T follicular helper cell (primary cell): ENCODE results near the gene CMTM3.
"Not testable (repeated sequence)": the region's sequence is repeated elsewhere in the genome, so short reads cannot be mapped to it uniquely, and the experiment has no call there.

ENCODE experiments used
- DNase-seq: peaks from one replicate; pipeline ENCODE4 v3.0.0-alpha.2; 2020; ENCODE audit warnings: low read depth

The CMTM3 gene

DNA sequence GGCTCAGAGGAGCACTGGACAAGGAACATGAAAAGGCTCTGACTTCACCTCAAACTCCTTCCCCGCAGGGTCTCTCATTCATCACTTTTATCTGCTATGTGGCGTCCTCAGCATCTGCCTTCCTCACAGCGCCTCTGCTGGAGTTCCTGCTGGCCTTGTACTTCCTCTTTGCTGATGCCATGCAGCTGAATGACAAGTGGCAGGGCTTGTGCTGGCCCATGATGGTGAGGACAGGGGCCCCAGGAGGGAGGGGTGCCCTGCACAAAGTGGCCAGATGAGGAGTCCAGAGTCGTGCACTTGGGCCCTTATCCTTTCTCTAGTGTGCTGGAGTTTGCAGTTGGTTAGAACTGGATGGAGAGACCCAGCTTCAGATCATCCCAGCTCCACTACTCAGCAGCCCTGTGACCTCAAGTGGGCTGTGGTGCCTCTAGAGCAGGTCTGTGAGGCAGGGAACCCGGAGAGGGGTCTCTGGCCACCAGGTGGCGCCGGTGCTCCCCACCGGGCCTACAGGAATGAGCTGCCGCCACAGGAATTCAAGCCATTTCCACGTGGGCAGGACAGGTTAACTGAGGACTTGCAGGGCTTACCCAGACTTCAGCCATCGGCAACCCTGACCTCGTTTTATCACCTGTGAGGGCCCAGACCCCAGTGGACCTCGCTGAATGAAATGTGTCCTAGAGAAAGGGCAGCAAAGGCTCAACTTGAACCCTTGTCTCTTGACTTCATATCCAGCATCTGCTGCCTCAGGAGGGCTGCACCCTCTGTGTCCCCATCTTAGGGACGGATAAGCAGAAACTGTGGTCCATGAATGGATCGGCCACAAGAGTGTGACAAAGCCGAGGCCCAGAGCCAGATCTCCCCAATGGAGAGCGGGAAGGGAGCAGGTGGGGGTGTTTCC lies 4.0 kb downstream of the CMTM3 start:
- peak; percentile 72 for DNase-seq

- DNase-seq: no peak
Measured at GRCh38 chr16:66609139-66609510, 4.6 kb downstream of the CMTM3 start.

DNA sequence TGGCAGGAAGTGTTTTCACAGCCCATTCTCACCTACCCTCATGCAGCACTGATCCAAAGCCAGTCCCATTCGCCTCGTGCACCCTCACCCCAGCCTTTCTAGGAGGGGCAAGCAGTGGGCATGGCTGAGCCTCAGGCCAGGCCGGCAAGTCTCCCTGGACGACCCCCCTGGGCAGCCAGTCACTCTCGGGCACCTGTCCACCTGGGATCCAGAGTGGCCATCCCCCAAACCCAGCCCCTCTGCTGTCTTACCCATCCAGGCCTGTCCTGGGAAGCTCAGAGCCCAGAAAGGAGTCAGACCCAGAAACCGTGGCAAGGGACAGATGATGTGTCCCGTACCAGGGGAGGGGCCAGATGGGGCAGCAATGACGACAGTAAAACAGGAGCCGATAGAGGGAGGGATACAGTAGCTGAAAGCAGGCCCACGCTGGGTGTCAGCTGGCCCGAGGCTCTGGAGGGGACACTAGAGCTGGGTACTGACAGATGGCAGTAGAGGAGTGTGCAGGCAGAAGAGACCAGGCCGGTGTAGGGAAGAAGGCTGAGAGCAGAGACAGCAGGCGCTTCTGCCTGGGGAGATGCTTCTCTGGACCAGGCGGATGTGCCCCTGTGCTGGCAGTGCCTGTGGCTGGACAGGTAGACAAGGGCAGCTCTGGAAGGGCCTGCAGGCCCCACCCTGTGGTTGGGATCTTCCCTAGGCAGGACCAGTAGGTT lies 5.8 kb downstream of the CMTM3 start:
- DNase-seq: no peak

- DNase-seq: not testable (repeated sequence)
Measured at GRCh38 chr16:66611911-66612310, 7.4 kb downstream of the CMTM3 start.

DNA sequence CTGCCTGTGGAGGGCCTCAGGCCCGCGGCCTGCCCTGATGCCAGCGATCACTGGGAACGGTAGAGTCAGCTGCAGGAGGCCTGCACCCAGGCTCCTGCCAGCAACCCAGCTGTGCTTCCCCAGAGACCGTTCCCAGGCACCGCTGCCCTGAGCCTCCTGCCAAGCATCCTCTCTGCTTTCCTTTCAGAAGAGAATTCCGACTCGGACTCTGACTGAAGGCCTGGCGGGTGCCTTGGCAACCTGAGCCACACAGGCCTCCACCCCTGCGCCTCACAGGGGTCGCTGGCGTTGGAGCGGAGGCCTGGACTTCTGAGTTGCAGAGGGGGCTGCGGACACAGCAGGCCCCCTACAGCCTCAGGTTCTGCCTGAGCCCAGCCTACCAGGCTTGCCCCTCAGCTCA lies 7.9 kb downstream of the CMTM3 start:
- DNase-seq: no peak

DNA sequence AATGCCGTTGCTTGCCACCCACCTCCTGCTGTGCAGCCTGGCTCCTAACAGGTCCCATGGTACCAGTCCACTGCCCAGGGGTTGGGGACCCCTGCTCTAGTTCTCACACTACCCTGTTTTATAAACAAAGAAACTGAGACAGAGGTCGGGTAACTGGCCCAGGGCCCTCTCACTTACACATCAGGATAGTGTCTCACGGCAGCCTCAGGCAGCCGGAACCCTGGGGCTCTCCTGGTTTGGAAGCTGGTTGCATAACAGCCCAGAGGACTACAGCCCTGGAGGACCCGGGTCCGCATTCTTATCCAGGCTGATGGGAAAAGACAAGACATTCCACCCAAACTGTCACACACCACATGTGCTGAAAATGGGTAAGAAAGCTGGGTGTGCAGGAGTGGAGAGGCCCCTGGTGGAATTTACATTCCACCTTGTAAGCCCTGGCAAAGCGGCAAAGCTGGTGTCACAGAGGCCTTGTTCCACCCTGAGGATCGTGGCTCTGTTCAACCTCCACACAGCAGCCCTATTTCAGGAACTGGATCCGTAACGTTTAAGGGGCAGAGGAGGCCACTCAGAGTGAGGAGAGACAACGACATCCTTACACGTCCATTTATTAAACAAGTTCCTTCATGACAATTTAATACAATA lies 9.8 kb downstream of the CMTM3 start:
- no peak for DNase-seq

- no peak for DNase-seq
Measured at GRCh38 chr16:66616169-66616568, 11.7 kb downstream of the CMTM3 start.

DNA sequence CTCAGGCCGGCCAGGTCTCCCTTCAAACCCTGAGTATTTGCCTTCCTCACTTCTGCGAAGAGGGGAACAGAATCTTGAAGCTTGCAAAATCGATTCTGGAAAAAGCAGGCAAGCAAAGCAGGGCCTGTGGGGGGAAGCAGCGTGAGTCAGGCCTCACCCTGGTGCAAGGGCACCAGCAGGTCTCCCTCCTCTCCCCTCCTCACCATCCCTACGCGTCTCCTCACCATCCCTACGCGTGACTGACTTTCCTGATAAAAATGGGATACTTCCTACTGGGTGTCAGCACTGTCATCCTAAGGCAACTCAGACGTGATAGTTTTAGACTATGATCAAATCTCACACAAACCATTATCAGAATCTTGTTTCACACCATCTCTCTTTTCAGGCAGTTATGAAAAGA lies 12.1 kb downstream of the CMTM3 start:
- DNase-seq: no peak

GRCh38 chr16:66617010-66617434 lies 12.5 kb downstream of the CMTM3 start:
- no peak for DNase-seq

DNA sequence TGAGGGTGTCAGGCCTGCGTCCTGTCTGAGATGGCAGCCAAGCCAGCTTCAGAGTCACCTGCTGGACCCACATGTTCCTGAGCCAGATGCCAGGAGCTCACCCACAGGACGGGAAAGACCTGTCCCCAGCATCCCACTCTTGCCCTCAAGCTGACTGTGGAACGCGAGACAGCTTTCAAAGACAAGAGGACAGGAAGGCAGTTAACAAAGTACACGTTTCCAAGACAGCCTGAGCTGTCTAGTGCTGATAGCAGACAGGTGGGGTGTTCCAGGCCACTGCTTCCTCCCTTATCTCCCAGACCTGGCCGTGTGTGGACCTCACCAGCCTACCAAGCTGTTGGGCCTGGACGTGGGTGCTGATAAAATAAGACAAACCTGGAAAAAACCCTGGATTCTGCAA lies 13.2 kb downstream of the CMTM3 start:
- DNase-seq: no peak

GRCh38 chr16:66618588-66619375 lies 14.3 kb downstream of the CMTM3 start:
- no peak for DNase-seq

GRCh38 chr16:66619534-66620428 lies 15.3 kb downstream of the CMTM3 start:
- no peak for DNase-seq

- DNase-seq: no peak
Measured at GRCh38 chr16:66620429-66620795, 15.9 kb downstream of the CMTM3 start.

- DNase-seq: no peak
Measured at GRCh38 chr16:66621973-66622372, 17.5 kb downstream of the CMTM3 start.

DNA sequence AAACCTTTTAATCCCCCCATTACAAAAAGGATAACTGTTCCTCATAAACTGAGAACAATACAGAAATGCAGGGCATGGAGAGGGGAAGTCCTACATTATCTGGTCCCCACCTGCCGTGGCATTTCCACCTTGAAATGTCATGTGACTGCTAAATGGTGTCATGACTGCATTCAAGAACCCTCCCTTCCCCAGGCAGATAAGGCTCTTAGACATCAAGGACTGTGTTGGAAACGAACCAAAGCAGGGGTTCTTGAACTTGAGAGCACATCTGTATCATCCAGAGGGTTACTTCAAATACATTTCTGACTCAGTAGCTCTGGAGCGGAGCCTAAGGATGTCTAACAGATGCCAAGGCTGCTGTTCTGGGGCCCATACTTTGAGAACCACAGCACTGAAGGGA lies 18.4 kb downstream of the CMTM3 start:
- no peak for DNase-seq

GRCh38 chr16:66623755-66624154 lies 19.3 kb downstream of the CMTM3 start:
- DNase-seq: no peak

DNA sequence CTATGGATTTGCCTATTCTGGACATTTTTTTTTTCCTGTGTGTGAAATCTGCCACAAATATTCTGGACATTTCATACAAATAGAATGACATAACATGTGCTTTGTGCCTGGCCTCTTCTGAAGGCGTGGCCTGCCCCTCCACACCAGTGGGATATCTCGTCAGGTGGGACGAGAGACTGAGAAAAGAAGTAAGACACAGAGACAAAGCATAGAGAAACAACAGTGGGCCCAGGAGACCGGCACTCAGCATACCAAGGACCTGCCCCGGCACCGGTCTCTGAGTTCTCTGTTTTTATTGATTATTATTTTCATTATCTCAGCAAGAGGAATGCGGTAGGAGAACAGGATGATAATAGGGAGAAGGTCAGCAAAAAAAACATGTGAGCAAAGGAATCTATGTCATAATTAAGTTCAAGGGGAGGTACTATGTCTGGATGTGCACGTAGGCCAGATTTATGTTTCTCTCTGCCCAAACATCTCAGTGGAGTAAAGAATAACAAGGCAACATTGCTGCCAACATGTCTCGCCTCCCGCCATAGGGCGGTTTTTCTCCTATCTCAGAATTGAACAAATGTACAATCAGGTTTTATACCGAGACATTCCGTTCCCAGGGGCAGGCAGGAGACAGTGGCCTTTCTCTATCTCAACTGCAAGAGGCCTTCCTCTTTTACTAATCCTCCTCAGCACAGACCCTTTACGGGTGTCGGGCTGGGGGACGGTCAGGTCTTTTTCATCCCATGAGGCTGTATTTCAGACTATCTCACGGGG lies 23.3 kb downstream of the CMTM3 start:
- DNase-seq: not testable (repeated sequence)

GRCh38 chr16:66629856-66630255 lies 25.4 kb downstream of the CMTM3 start:
- DNase-seq: no peak

GRCh38 chr16:66630561-66631260 lies 26.2 kb downstream of the CMTM3 start:
- not testable (repeated sequence) for DNase-seq

DNA sequence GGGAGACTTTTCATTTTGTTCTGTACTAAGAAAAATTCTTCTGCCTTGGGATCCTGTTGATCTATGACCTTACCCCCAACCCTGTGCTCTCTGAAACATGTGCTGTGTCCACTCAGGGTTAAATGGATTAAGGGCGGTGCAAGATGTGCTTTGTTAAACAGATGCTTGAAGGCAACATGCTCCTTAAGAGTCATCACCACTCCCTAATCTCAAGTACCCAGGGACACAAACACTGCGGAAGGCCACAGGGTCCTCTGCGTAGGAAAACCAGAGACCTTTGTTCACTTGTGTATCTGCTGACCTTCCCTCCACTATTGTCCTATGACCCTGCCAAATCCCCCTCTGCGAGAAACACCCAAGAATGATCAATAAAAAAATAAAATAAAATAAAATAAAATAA lies 27.1 kb downstream of the CMTM3 start:
- DNase-seq: not testable (repeated sequence)
